ENCODE results near the gene SLC7A5. TPM values are rescaled to one million over a fixed set of nuclear protein-coding genes. Genes with fewer than 3 reads are reported as not detected.

SLC7A5 gene
- polyA plus RNA-seq, 2 of the 4 experiments (the other 2 are of a cell fraction), result 265 to 972 TPM

GRCh38 chr16:87809150-87809902 lies 60.0 kb downstream of the SLC7A5 start:
- DNase-seq (ENCODE audit: low read depth in 1 of 2, low spot score in 1 of 2) (no peak), ATAC-seq (no peak), FAIRE-seq (no peak)
- Histone ChIP-seq H3K4me1 (peaks cover 45% of the 10 kb centered on the region), H3K4me2 (peak overlapping the region; percentile 27; the same call in 2 of the 3 replicates), H3K4me3 (no peak overlapping the region), H3K9me3 (no peaks in the 10 kb centered on the region), H3K27ac (peak overlapping the region; percentile 92 to 97)
- TF ChIP-seq, protein P1, sequence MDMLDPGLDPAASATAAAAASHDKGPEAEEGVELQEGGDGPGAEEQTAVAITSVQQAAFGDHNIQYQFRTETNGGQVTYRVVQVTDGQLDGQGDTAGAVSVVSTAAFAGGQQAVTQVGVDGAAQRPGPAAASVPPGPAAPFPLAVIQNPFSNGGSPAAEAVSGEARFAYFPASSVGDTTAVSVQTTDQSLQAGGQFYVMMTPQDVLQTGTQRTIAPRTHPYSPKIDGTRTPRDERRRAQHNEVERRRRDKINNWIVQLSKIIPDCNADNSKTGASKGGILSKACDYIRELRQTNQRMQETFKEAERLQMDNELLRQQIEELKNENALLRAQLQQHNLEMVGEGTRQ (IDR thresholded peaks at IDR 0.05), result no peak
- TF ChIP-seq FOSL2 (IDR thresholded peaks at IDR 0.05) (no peak), FOSL2 (CRISPR knock-in tag; IDR thresholded peaks at IDR 0.05) (peak; percentile 74)
- ChIA-PET POLR2A (no interaction called here), CTCF (interaction anchor here (1.4 to 14.7 kb wide), 3 partner anchors 12 to 28 kb away, joined by 5 to 140 read pairs (median 22); no protein-coding TSS in a partner anchor)
- 63% methylated on average over 15 of the region's 15 CpGs for WGBS (ENCODE audit: missing lambda C conversion rate)

GRCh38 chr16:87808108-87808507 lies 61.2 kb downstream of the SLC7A5 start:
- POLR2A ChIA-PET, result interaction anchor here (1.7 to 3.0 kb wide), 3 partner anchors 17 to 29 kb away, joined by 6 to 44 read pairs (median 23); no protein-coding TSS in a partner anchor
- TF ChIP-seq EHMT2 (IDR thresholded peaks at IDR 0.05; ENCODE audit: low read depth), result no peak
- no peak for TF ChIP-seq CHD2 (IDR thresholded peaks at IDR 0.05; ENCODE audit: low read length, partially characterized antibody)
- TF ChIP-seq HEYL (CRISPR knock-in tag; IDR thresholded peaks at IDR 0.05), result no peak
- TF ChIP-seq SREBF2 (IDR thresholded peaks at IDR 0.05), result no peak
- TF ChIP-seq CTCF (IDR thresholded peaks at IDR 0.05), result no peak
- no peak for TF ChIP-seq HOXA7 (CRISPR knock-in tag; IDR thresholded peaks at IDR 0.05)
- no peak for TF ChIP-seq NR3C1 (IDR thresholded peaks at IDR 0.05)
- CTCF ChIA-PET, result interaction anchor here (0.6 to 14.7 kb wide), 9 partner anchors 13 to 183 kb away, joined by 3 to 140 read pairs (median 11); no protein-coding TSS in a partner anchor
- no peak for DNase-seq (ENCODE audit: low read depth in 1 of 2, low spot score in 1 of 2)
- peaks cover 45% of the 10 kb centered on the region for H3K4me1 ChIP-seq
- FAIRE-seq, result no peak
- H3K9me3 ChIP-seq, result no peaks in the 10 kb centered on the region
- H3K4me2 ChIP-seq, result no peak overlapping the region; the same call in 1 of the 3 replicates
- no peak for ATAC-seq
- 95% methylated on average over 6 of the region's 6 CpGs for WGBS (ENCODE audit: missing lambda C conversion rate)
- H3K4me3 ChIP-seq, result no peak overlapping the region
- H3K27ac ChIP-seq, result peak overlapping the region; percentile 92 to 97

GRCh38 chr16:87806641-87807546 lies 62.4 kb downstream of the SLC7A5 start:
- ChIA-PET CTCF (interaction anchor here (0.7 to 14.7 kb wide), 15 partner anchors 9 to 64 kb away, joined by 3 to 140 read pairs (median 7); no protein-coding TSS in a partner anchor), POLR2A (interaction anchor here (0.9 to 3.0 kb wide), 12 partner anchors 9 to 65 kb away, joined by 3 to 44 read pairs (median 6); partner anchors contain the start of gene SLC7A5)
- Histone ChIP-seq H3K4me2 (peak overlapping the region; percentile 84), H3K9me3 (no peaks in the 10 kb centered on the region), H3K4me3 (peak overlapping the region; percentile 31), H3K27ac (peak overlapping the region; percentile 92 to 97), H3K4me1 (peaks cover 45% of the 10 kb centered on the region)
- peak; percentile 78 to 83 for ATAC-seq
- no peak for FAIRE-seq
- TF ChIP-seq MAX (IDR thresholded peaks at IDR 0.05) (peak; percentile 65; the same call in 1 of the 2 replicates), MAFK (IDR thresholded peaks at IDR 0.05; ENCODE audit: partially characterized antibody) (no peak), JUN (IDR thresholded peaks at IDR 0.05) (peak; percentile 59 to 88; a peak in 4 of 5 replicates), JUNB (IDR thresholded peaks at IDR 0.05) (peak; percentile 38; the same call in 1 of the 2 replicates), FOSL2 (IDR thresholded peaks at IDR 0.05) (no peak), FOSL2 (CRISPR knock-in tag; IDR thresholded peaks at IDR 0.05) (peak; percentile 61), RAD21 (conservative IDR thresholded peaks at IDR 0.05 in 1 of 2, IDR thresholded peaks at IDR 0.05 in 1 of 2) (peak in 1 of 2 experiments; percentile 33; a peak in 1 of 5 replicates), CHD2 (IDR thresholded peaks at IDR 0.05; ENCODE audit: low read length, partially characterized antibody) (no peak), HOXB5 (CRISPR knock-in tag; IDR thresholded peaks at IDR 0.05) (no peak), CEBPB (IDR thresholded peaks at IDR 0.05) (peak; percentile 49 to 64; a peak in 3 of 4 replicates), PHF8 (IDR thresholded peaks at IDR 0.05; ENCODE audit: borderline replicate concordance, low read depth) (no peak), ZNF302 (CRISPR knock-in tag; IDR thresholded peaks at IDR 0.05) (no peak), POLR2AphosphoS2 (conservative IDR thresholded peaks at IDR 0.05; ENCODE audit: low read length) (peak; percentile 61), NR3C1 (IDR thresholded peaks at IDR 0.05) (no peak), EP300 (IDR thresholded peaks at IDR 0.05) (peak; percentile 41 to 74; a peak in 2 of 5 replicates), SMC3 (IDR thresholded peaks at IDR 0.05) (0 out of 3 replicates have a peak, but pooled peaks have one; percentile 13), RARB (CRISPR knock-in tag; IDR thresholded peaks at IDR 0.05) (no peak), POLR2A (IDR thresholded peaks at IDR 0.05; ENCODE audit: low read length) (peak; percentile 8; the same call in 1 of the 2 replicates)
- TF ChIP-seq, protein P2, sequence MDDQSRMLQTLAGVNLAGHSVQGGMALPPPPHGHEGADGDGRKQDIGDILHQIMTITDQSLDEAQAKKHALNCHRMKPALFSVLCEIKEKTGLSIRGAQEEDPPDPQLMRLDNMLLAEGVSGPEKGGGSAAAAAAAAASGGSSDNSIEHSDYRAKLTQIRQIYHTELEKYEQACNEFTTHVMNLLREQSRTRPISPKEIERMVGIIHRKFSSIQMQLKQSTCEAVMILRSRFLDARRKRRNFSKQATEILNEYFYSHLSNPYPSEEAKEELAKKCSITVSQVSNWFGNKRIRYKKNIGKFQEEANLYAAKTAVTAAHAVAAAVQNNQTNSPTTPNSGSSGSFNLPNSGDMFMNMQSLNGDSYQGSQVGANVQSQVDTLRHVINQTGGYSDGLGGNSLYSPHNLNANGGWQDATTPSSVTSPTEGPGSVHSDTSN (IDR thresholded peaks at IDR 0.05), result 0 out of 2 replicates have a peak, but pooled peaks have one; percentile 24
- TF ChIP-seq, protein P3, sequence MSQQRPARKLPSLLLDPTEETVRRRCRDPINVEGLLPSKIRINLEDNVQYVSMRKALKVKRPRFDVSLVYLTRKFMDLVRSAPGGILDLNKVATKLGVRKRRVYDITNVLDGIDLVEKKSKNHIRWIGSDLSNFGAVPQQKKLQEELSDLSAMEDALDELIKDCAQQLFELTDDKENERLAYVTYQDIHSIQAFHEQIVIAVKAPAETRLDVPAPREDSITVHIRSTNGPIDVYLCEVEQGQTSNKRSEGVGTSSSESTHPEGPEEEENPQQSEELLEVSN (IDR thresholded peaks at IDR 0.05; ENCODE audit: borderline replicate concordance, low read depth), result peak; percentile 47; the same call in 1 of the 2 replicates
- DNase-seq (ENCODE audit: low read depth in 1 of 2, low spot score in 1 of 2), result peak; percentile 78 to 85
- 9% methylated on average over 14 of the region's 25 CpGs for WGBS (ENCODE audit: missing lambda C conversion rate)

Data from A549 (cell line).